Activated CD4-positive, alpha-beta T cell treated with anti-CD3 and anti-CD28 coated beads for 4 hours (primary cell): ENCODE data around the gene SIRPB1.
"Not testable (repeated sequence)": the region's sequence is repeated elsewhere in the genome, so short reads cannot be mapped to it uniquely, and the experiment has no call there.

Experiments used
- DNase-seq, 2 donors: peaks; one replicate each; pipeline ENCODE4 v3.0.0-alpha.2; 2020

SIRPB1 gene

DNA sequence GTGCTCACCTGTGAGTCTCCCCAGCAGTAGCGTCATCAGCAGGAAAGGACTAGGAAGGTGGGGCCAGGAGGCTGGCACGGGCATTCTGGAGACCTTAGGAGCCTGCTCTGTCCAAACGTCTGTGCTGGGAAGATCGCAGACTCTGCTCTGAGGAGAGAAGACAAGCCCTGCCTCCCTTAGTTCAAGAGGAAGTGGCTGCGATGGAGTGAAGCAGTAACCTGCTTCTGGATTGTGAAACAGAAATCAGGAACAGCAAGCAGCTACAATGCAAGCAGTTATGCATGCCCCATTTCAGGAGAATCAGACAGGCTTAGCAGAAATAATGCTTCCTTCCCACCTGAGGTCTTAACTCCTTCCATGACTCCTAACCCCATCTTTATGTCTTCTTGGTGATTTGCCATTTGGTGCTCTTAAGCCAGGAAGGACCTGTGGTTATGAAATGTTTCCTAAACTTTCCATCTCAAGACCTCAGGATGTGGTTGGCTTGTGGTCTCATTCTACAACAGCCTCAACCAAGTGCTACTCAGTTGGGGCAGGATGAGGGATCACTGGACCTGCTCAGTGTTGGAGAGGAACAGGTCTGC lies at the start of gene SIRPB1:
Gene SIRPB1, minus strand, starts transcription at position 149 of the 584 bp plus-strand sequence. Its CDS starts 65 bp downstream, at position 84.
- no peak for DNase-seq

DNA sequence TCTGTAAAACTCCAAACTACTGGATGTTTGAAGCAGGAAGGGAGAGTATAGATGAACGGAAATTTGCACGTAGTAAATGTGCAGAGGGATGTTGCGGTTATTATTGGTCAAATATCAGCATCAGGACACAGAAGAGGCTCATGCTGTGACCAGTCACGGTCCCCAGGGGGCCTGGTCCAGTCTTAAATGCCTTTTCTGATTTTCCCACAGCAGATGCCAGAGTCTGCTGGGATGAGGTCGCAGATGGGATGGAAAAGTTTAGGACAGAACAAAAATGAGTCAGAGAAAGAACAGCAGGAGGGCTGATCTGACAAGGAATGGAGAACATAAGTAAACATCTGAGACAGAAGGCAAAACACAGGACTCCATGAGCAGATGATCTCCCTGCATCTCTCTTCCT lies 49.5 kb upstream of the SIRPB1 start:
- DNase-seq, result no peak

DNA sequence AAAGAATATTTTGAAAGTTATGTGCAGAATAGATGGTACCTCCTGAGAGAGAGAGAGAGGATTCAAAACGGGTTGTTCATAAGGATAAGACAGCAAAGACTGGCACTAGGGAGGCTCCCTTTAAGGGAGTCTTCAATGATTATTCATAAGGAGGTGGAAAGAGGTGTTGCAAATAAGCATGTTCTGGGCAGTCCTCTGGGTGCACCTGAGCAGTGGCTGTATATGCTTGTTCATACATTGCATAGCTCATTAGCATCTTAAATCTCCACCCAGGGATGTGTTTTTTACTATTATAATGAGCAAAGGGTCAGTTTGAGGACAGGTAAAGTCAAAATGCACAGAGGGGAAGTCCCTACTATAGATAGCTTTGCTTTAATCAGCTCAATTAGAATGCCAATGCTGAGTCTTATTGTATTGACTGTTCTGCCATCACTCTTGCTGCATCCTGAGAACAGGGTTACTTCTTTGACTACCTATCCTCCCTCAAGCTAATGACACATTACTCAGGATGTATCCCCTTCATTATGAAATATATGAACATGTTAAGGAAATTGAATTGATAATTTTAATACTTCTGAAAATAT lies 47.8 kb upstream of the SIRPB1 start:
- no peak for DNase-seq

DNA sequence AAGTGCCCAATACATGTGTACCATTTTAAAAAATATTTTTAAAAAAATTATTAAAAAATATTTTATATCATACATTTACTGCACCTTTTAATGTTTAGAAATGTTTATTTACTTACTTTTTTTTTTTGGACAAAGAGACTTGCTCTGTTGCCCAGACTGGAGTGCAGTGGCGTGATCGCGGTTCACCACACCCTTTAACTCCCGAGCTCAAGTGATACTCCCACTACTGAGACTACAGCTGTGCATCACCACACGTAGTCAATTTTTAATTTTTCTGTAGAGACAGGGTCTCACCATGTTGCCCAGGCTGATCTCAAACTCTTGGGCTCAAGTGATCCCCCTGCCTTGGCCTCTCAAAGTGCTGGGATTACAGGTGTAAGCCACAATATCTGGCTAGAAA lies 47.0 kb upstream of the SIRPB1 start:
- no peak for DNase-seq

DNA sequence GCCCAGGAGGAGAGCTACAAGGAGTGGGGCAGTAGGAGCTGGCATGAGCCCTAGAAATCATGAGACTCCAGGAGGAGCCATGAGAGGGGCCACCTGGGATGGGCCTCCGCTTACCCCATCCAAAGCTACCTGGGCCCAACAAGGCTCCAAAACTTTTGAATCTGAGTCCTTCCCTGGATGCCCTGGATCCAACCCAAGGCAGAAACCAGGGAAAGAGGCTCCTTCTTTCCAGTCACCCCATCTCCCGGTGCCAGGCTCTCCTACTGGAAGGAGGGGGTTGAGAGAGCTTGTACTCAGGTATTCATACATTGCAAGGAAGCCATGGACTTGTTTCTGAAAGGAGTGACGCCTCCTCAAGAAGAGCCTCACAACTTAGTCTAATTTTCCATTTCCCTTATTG lies 45.5 kb upstream of the SIRPB1 start:
- DNase-seq, result no peak

DNA sequence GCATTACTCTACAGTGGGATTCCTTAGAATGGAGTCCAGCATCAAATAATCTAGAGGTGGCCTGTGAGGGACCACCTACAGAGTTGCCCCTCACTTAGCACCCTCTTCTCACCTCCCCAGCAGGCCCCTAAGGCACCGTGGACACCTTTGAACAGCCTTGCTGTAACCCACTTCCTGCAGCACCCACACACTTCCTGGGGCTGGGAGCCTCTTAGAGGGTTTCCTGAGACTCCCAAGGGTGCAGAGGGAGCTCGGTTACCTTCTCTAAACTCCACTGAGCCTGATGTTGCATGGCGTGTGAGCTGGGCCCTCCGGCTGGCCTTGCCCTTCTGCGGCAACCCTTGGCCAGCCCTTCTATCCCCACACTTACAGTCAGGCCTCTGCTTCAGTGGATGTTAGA lies 45.1 kb upstream of the SIRPB1 start:
- DNase-seq, result peak; percentile 49 to 67

DNA sequence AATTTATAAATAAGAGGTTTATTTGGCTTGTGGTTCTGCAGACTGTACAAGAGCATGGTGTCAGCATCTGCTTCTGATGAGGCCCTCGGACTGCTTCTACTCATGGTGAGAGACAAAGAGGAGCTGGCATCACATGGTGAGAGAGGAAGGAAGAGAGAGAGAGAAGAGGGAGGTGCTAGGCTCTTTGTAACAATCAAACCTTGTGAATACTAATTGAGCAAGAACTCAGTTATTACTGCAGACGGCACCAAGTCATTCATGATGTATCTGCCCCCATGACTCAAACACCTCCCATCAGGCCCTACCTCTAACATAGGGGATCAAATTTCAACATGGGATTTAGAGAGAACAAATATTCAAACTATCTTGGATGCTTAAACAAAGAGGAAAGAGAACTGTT lies 44.1 kb upstream of the SIRPB1 start:
- no peak for DNase-seq

DNA sequence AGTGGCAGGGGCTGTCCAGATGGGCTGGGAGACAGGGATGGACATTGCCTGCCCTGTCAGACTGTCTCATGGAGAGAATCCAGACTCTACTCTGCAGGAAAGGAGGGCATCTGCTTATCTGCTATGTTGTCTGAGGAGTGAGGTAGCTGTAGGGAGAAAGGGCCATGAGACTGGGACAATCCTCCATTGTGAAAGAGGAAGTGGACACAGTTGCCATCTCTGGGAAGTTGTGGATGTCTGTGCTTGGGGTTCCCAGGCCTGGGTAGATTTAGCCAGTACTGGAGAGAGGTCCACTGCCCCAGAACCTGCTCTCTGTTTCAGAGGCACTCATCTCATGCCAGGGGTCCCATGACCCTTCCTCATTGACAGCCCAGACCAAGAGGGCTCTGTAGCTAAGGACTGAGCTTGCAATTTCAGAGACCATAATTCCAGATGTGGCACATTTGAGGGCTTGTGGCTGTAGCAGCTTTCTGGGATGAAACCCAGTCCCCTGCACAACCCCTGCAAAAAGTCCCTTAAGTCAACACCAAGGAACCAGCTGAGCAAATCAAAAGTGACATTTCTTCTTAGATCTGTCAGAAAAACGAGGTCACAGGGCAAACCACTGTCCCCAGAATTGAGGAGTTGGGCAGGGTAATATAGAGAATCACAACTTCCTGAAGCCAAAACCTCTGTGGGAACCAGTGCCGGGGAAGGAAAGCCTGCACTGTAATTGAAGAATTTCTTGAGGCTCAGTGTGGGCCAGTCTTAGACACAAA lies 41.9 kb upstream of the SIRPB1 start:
- DNase-seq, result no peak

DNA sequence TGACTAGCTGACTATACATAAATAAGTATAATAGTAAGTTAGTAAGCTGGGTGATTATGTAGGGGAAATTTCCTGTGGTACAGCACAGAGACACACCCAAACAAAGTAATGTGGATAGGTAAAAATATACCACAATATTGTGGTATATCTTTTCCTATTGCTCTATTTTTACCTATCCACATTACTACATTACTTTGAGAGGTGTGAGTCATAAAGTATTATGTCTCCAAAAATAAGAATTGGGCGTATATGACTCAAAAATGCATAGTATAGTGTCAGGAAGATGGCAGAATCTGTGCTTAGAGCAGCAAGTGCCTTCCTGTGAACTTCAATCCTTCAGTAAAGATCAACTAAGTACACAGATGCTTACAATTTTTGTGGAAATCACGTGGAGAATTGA lies 40.4 kb upstream of the SIRPB1 start:
- DNase-seq, result no peak

DNA sequence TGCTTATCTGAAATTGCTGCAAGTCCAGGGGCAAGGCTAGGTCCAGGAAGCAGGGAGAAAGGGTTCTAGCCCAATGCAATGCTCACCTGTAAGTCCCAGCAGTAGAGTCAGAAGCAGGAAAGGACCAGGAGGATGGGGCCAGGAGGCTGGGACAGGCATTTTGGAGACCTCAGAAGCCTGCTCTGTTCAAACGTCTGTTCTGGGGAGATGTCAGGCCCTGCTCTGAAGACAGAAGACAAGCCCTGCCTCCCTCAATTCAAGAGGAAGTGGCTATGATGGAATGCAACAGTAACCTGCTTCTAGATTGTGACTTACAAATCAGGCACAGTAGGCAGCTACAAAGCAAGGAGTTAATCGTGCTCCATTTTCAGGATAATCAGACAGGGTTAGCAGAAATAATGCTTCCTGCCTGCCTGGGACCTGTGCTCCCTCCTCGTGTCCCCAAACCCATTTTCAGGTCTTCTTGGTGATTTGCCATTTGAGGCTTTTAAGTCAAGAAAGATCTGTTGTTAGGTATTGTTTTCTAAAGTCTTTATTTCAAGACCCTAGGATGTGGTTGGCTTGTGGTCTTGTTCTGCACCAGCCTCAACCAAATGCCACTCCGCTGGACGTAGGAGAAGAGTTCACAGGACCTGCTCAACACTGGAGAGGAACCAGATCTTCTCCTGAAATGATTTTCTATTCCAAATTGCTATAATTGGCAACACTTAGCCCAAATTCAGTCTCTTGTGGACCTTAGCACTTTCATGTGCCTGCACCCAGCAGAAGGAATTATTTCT lies 37.9 kb upstream of the SIRPB1 start, which contains the start of gene SIRPG:
Gene SIRPG, minus strand, starts transcription at position 224 of the 779 bp plus-strand sequence. Its CDS starts 65 bp downstream, at position 159.
- no peak for DNase-seq

DNA sequence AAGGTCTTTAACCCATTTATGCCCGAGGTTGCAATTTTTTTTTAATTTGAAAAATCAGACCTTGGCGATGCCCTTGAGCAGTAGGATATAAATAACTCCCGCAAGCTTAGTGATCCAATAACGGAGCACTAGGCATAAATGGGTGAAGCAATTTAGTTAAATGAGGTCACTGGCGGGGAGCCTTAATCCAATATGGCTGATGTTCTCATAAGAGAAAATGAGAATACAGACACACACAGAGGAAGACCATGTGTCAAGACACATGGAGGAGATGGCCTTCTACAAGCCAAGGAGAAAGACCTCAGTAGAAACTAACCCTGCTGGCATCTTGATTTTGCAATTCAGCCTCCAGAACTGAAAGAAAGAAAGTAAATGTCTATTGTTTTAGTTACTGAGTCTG lies 37.0 kb upstream of the SIRPB1 start:
- no peak for DNase-seq

DNA sequence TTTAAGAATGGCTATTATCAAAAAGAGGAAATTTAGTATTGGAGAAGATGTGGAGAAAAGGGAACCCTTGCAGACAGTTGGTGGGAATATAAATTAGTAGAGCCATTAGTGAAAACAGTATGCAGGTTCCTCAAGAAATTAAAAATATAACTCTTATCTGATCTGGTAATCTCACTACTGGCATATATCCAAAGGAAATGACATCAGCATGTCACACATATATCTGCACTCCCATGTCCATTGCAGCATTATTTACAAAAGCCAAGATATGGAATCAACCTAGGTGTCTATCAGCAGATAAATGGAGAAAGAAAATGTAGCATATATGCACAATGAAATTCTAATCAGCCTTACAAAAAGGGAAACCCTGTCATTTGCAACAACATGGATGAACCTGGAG lies 35.2 kb upstream of the SIRPB1 start:
- no peak for DNase-seq

DNA sequence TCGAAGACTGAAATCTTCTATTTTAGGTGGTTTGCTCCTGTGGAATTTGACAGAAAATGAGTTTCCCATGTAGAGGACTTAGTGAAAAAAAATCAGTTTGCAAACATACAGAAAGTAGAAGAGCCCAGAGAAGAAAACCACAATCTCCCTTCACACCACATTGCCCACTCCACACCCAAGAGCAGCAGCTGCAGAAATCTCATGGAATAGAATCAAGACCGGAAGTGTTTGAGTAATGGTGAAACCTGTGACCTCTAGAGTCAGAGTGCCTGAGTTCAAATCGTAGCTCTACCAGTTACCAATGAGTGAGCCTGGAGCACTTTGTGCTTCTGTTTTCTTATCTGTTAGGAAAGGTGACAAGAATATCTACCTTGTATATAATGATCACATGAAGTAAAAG lies 33.2 kb upstream of the SIRPB1 start:
- no peak for DNase-seq

DNA sequence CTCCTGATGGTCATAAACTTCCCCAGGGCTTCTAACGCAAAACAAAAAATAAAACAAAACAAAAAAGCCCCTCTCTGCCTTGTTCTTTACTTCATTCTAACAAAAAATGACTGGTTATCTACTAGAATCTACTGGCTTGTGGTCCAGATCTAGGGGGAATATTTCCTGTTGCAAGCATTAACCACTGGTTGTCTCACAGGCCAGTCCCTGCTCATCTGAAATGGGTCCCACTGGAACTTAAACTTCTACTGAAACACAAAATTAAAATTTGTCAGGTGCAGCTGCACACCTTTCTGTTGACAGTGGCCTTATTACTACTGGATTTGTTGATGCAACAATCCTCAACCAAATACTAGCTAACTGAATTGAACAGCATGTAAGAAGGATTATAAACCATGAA lies 32.3 kb upstream of the SIRPB1 start:
- no peak for DNase-seq

DNA sequence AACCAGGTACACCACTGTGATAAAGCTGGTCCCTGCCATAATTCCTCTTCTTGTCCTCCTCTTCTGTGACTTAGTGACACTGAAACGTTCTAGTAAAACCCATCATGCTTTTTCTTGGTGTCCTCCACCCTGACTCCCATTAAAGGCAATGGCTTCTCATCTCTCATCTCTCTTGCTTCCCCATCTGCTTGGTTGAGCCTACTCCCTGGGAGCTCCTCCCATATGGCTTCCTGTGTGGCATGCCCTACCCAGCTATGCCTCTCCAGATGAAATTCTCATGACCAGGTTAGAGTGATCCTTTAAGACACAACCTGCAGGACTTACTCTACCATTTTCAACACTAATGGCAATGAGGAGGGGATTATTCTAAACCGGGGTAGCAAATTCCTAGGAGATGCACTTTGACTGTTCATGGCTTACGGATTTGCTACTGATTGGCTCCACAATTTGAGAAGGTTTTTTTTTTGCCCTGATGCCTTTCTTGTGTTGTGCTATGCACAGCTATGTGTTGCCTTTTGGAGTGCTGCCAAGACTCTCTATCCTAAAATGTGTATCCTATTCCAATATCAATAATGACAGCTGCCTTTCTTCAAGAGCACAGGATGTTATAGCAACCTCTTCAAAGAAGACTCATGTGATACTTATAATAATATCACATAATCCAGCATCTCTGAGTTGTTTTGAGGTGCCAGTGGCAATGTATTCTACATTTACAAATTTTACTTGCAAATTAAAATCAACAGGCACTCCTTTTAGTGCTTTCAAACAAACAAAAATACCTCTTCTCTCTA lies 31.7 kb upstream of the SIRPB1 start:
- DNase-seq, result no peak

DNA sequence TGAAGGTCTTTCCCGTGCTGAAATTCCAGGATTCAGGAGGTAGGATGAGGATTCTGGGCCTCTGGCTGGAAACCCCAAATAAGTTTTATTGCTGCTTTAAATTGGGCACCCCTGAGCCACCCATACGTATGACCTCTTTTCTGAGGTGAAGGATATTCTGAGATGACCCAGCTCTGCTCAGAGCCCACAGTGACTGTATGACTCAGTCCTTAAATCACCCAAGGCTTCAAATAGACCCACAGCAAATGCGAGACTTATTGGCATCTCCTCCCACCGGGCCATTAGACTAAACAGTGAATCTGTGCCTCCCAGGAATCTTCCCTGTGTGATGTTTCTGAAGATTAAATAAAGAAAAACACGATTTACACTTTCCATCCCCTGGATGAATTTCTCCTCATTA lies 28.3 kb upstream of the SIRPB1 start:
- no peak for DNase-seq

DNA sequence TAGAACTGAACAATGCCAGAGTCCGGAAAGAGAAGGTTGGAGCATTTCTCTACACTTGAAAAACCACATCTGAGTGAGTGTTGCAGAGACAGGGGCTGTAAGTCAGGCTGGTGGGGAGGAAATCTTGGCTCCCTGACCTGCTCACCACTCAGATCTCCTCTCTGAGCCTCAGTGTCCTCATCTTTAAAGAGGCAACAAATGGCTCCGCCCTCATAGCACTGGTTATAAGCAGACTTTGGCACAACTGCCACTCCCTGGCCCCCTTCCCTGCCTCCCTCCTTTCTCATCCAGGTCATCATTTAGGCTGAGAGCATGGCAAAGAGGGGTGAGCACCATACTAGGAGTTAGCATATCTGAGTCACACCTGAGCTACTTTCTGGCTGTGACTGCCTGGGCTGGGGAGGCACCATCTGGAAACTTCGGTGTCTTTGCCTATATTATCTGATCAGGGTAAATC lies 27.2 kb upstream of the SIRPB1 start:
- DNase-seq, result no peak

DNA sequence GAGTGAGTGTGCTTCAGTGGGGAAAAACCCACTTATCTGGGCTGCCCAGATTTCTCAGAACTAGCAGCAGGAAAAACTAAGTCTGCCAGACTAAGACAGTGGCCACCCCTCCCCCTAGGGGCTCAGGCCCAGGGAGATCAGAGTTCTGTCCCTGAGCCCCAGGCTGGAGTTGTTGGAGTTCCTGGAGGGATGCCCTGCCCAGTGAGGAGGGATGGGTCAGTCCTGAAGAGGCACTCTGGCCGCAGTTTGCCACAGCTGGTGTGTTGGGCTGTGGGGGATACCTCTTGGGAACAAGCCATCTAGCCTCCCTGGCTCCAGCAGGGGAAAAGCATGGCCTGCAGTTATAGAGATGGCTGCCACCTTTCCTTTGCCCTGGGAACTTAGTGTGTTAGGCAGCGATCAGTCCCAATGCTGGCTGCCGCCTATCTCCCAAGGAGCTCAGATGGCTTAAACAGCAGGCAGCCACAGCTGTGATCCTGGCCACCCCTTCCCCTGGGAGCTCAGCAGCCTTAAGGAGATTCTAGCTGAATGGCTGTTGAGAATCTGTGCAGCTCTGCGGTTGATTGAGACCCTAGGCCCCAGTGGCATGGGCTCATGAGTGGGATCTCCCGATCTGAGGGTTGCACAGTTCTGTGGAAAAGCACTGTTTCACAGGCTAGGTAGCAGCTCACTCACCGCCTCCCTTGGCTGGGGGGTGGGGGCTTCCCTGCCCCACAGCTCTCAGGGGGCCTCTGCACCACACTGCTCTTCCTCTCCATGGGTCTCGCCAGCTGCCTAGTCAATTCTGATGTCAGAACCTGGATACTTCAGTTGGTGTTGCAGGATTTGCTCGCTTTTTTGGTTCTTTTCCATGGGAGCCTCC lies 24.5 kb upstream of the SIRPB1 start:
- no peak for DNase-seq

DNA sequence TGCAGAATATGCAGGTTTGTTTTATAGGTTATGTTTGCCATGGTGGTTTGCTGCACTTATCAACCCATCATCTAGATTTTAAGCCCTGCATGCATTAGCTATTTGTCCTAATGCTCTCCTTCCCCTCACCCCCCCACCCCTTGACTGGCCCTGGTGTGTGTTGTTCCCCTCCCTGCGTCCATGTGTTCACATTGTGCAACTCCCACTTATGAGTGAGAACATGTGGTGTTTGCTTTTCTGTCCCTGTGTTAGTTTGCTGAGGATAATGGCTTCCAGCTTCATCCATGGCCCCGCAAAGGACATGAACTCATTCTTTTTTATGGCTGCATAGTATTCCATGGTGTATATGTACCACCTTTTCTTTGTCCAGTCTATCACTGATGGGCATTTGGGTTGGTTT lies 18.8 kb upstream of the SIRPB1 start:
- not testable (repeated sequence) for DNase-seq

DNA sequence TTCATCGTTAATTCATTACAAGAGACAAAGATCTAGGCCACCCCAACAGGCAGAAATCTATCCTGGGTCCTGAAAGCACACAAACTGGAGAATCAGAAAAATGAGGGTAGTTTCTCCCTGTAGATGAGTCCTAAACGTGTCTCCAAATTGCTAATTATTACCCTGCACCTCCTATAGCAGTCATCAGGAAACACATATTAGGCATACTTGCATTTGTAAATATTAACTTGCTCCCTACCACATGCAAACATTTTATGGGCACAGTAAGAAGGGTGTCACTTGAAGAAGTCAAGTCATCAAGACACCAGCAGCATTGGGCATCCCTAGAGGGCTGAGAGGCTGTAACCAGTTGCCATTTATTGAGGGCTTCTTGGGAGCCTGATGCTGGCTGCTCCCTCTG lies 17.9 kb upstream of the SIRPB1 start:
- no peak for DNase-seq

DNA sequence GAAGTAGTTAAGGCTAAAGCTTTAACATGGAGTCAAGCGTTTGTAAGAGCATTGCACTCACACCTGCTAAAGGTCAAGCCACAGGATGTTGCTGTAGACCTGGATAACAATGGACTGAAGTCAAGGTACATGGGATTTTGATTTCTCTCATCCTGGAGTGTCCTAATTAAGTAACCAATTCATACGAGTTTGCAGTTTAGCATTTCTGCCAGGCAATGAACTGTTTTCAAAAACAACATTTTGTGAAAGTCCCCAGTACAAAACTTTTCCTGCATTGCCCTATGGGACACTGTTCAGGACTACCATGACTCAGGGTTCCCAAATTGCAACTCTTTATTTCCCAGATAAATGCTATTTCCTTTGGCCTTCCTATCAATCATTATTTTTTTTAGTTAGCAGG lies 17.4 kb upstream of the SIRPB1 start:
- DNase-seq, result no peak

DNA sequence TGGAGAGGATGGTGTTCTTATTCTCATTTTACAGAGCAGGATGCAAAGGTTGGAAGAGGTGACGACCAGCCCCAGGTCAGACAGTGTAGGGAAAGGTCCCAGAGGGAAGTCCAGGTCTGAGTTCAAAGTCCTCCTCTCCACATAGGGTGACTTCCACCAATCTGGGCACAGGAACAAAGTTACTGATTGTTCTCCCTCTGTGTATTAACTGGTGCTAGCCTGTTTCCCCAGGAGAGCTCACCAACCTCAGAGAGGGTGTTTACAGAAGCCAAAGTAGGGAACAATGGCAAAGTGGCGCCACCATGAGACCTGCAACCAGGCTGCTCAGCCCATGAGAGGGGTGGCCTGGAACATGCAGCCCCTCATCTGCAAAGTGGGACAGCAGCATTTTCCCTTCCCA lies 16.8 kb upstream of the SIRPB1 start:
- no peak for DNase-seq
